HepG2 (cell line): Measurements from ENCODE around the gene YIPF5. TPM values are rescaled to one million over a fixed set of nuclear protein-coding genes. Genes with fewer than 3 reads are reported as not detected.

Source experiments
- ATAC-seq: fragments of 200-7000 bp; cut with Tn5 transposase; 3 replicates; pipeline ENCODE4 v1.9.1; 2020; ENCODE audit warnings: mild to moderate bottlenecking, moderate library complexity
- BruUV-seq: library from RNA; stranded (reverse); fragments of 400-500 nt; replicated peaks from 2 replicates; lab custom pipeline; 2021; lab: Mats Ljungman, UMichigan
- CTCF ChIA-PET: fragments of 300-600 bp; formaldehyde crosslinking; extraction: SDS; loops from one replicate; lab custom pipeline; 2021; ENCODE audit warnings: low total read pairs, inconsistent platforms, low intra/inter-chr PET ratio; lab: Yijun Ruan, JAX
- POLR2A ChIA-PET: fragments of 350-600 bp; sonication (Branson Sonifier 250); formaldehyde crosslinking; loops from one replicate; lab custom pipeline; 2020; ENCODE audit warnings: antibody characterized with exemption, inconsistent platforms; lab: Yijun Ruan, JAX
- DNase-seq: peaks from one replicate; pipeline ENCODE4 v3.0.0-alpha.2; 2015; ENCODE audit warnings: low spot score
- FAIRE-seq: peaks from 3 replicates; lab custom pipeline; 2011; peaks lifted over from hg19 to GRCh38; lab: Jason Lieb, UNC
- H2AFZ ChIP-seq: one replicate; pipeline ENCODE4 v1.6.1; 2011; ENCODE audit warnings: low read length, inconsistent platforms
- H3K27ac ChIP-seq: fragments of 300-600 bp; 3 replicates; pipeline ENCODE4 v1.8.0; 2011; ENCODE audit warnings: mixed run types, mild to moderate bottlenecking, mixed read lengths, low read length, inconsistent platforms; ENCODE audit not compliant: insufficient read depth; ENCODE audit errors: extremely low read length
- H3K27me3 ChIP-seq, 2 experiments: fragments of 200-600 bp in 1 of 2; 2 replicates in 1 of 2; 3 replicates in 1 of 2; pipeline versions ENCODE4 v1.6.0 to v1.8.0; 2011; ENCODE audit warnings: low read length in 2 of 2, mild to moderate bottlenecking in 2 of 2, moderate library complexity in 2 of 2, inconsistent platforms in 1 of 2; ENCODE audit not compliant: insufficient read depth in 2 of 2, control insufficient read depth in 1 of 2
- H3K36me3 ChIP-seq, 2 experiments: fragments of 200-600 bp in 1 of 2; replicated peaks in 1 of 2; 2 replicates in 1 of 2; 3 replicates in 1 of 2; pipeline versions ENCODE4 v1.5.1 to v1.8.0; 2011; ENCODE audit warnings: low read length in 2 of 2, inconsistent platforms in 1 of 2; ENCODE audit not compliant: insufficient read depth in 2 of 2, control insufficient read depth in 1 of 2
- H3K4me1 ChIP-seq: 2 replicates; pipeline ENCODE4 v1.5.1; 2012; ENCODE audit warnings: low read length, inconsistent platforms; ENCODE audit not compliant: insufficient read depth
- H3K4me2 ChIP-seq: 2 replicates; pipeline ENCODE4 v1.6.0; 2011; ENCODE audit warnings: low read depth, low read length, inconsistent platforms
- H3K4me3 ChIP-seq, 3 experiments: fragments of 200-600 bp in 1 of 3; sonication (generic), shearing (Covaris generic) in 1 of 3; replicated peaks in 1 of 3; 2 replicates each; pipeline ENCODE4 v1.5.1; 2011 to 2016; ENCODE audit warnings: low read length in 3 of 3, inconsistent platforms in 2 of 3, low read depth in 2 of 3, mild to moderate bottlenecking in 2 of 3, control low read depth in 1 of 3, mixed read lengths in 1 of 3; ENCODE audit not compliant: insufficient read depth in 1 of 3
- H3K79me2 ChIP-seq: one replicate; pipeline ENCODE4 v1.6.1; 2011; ENCODE audit warnings: low read length, inconsistent platforms; ENCODE audit not compliant: insufficient read depth
- H3K9ac ChIP-seq: 2 replicates; pipeline ENCODE4 v1.6.0; 2011; ENCODE audit warnings: mild to moderate bottlenecking, low read depth, low read length, inconsistent platforms; ENCODE audit not compliant: insufficient read depth
- H3K9me3 ChIP-seq: 2 replicates; pipeline ENCODE4 v1.5.1; 2012; ENCODE audit warnings: mild to moderate bottlenecking, low read length
- H4K20me1 ChIP-seq: 2 replicates; pipeline ENCODE4 v1.6.0; 2011; ENCODE audit warnings: inconsistent platforms, mild to moderate bottlenecking, low read length, moderate library complexity; ENCODE audit not compliant: insufficient read depth
- AKAP8 ChIP-seq: sonication (generic); formaldehyde crosslinking; IDR thresholded peaks from 2 replicates; pipeline ENCODE4 v1.5.1; 2020; ENCODE audit warnings: mild to moderate bottlenecking, missing genetic modification reagents
- CCDC6 ChIP-seq: sonication (generic); formaldehyde crosslinking; IDR thresholded peaks from 2 replicates; pipeline ENCODE4 v1.8.1; 2022; ENCODE audit warnings: mild to moderate bottlenecking, missing genetic modification reagents, moderate library complexity
- ESRRA ChIP-seq: sonication (generic); formaldehyde crosslinking; IDR thresholded peaks from 2 replicates; pipeline ENCODE4 v1.5.1; 2020; ENCODE audit warnings: mild to moderate bottlenecking, low read depth, missing genetic modification reagents
- GATAD2A ChIP-seq: IDR thresholded peaks from 2 replicates; pipeline ENCODE4 v1.6.1; 2016
- MAFF ChIP-seq: IDR thresholded peaks from 2 replicates; pipeline ENCODE4 v1.6.1; 2011; ENCODE audit warnings: low read depth, low read length, improper control_type of control experiment
- MAFK ChIP-seq, 2 experiments: IDR thresholded peaks in 1 of 2; conservative IDR thresholded peaks in 1 of 2; 2 replicates each; pipeline ENCODE4 v1.6.1; 2011; ENCODE audit warnings: improper control_type of control experiment in 2 of 2, low read length in 2 of 2
- RBFOX2 ChIP-seq: fragments of 200-400 bp; formaldehyde crosslinking; IDR thresholded peaks from 2 replicates; pipeline ENCODE4 v1.6.1; 2017; ENCODE audit warnings: low read depth, mild to moderate bottlenecking, low read length
- RBM39 ChIP-seq: fragments of 200-400 bp; formaldehyde crosslinking; IDR thresholded peaks from one replicate; pipeline ENCODE4 v1.6.1; 2018; ENCODE audit warnings: antibody characterized with exemption, mild to moderate bottlenecking, low read depth, low read length; ENCODE audit not compliant: poor library complexity, severe bottlenecking
- XBP1 ChIP-seq: sonication (generic); formaldehyde crosslinking; IDR thresholded peaks from 2 replicates; pipeline ENCODE4 v1.5.0; 2020; ENCODE audit warnings: missing genetic modification reagents
- ZNF234 ChIP-seq: sonication (generic); formaldehyde crosslinking; conservative IDR thresholded peaks from 2 replicates; pipeline ENCODE4 v1.5.1; 2020; ENCODE audit warnings: mild to moderate bottlenecking, missing genetic modification reagents
- ZNF451 ChIP-seq: sonication (generic); formaldehyde crosslinking; IDR thresholded peaks from 2 replicates; pipeline ENCODE4 v1.5.0; 2020; ENCODE audit warnings: mild to moderate bottlenecking, missing genetic modification reagents
- ZNF530 ChIP-seq: sonication (generic); formaldehyde crosslinking; IDR thresholded peaks from 2 replicates; pipeline ENCODE4 v1.5.0; 2020; ENCODE audit warnings: low read depth, mild to moderate bottlenecking, missing genetic modification reagents
- ZNF556 ChIP-seq: sonication (generic); formaldehyde crosslinking; IDR thresholded peaks from 2 replicates; pipeline ENCODE4 v1.4.0; 2020; ENCODE audit warnings: mild to moderate bottlenecking, missing genetic modification reagents, borderline replicate concordance
- WGBS: methylation state at CpG from one replicate; pipeline ENCODE4 v1.1.6; 2017; ENCODE audit warnings: low lambda C conversion rate; 5-methylcytosine and 5-hydroxymethylcytosine counted together
- in situ Hi-C: cut with HindIII; loops from 2 replicates; pipeline ENCODE4 v1.10.0; 2017; ENCODE audit warnings: low pct_unique_long_range_greater_than_20kb; ENCODE audit not compliant: extremely low pct_ligation_motif_present
- intact Hi-C: fragments of 100-400 bp; cut with micrococcal nuclease; formaldehyde crosslinking; loops from one replicate; pipeline ENCODE4 v1.10.0; 2022; ENCODE audit not compliant: unreplicated experiment
- polyA plus RNA-seq, 8 experiments: library from polyadenylated mRNA; depleted of rRNA in 3 of 8; stranded (reverse) in 7 of 8; unstranded in 1 of 8; fragments of >200 nt; fragmentation: Illumina TruSeq in 4 of 8; extraction: Trizol in 4 of 8; gene quantifications; 2 replicates each; pipeline versions ENCODE4 v1.2.1 to v1.2.3, GENCODE V29; 2011 to 2016; ENCODE audit warnings: low read depth in 4 of 8, missing spikeins in 1 of 8, mixed read lengths in 1 of 8; ENCODE audit not compliant: insufficient read depth in 1 of 8
- total RNA-seq, 5 experiments: library from RNA; depleted of rRNA; stranded (reverse); fragments of >200 nt; fragmentation: Illumina TruSeq; extraction: Trizol; gene quantifications; 2 replicates each; pipeline ENCODE4 v1.2.3, GENCODE V29; 2016; ENCODE audit warnings: low read depth in 1 of 5
- TF ChIP-seq, protein P1 (sequence below): sonication (generic); formaldehyde crosslinking; IDR thresholded peaks from 2 replicates; pipeline ENCODE4 v1.4.0; 2020; ENCODE audit warnings: missing genetic modification reagents

YIPF5 gene
- total and polyA plus RNA-seq, 2 of the 13 experiments (the other 11 are each of a cell fraction or from before 2014, with no cell fraction given): 61.4 to 73.6 TPM

DNA sequence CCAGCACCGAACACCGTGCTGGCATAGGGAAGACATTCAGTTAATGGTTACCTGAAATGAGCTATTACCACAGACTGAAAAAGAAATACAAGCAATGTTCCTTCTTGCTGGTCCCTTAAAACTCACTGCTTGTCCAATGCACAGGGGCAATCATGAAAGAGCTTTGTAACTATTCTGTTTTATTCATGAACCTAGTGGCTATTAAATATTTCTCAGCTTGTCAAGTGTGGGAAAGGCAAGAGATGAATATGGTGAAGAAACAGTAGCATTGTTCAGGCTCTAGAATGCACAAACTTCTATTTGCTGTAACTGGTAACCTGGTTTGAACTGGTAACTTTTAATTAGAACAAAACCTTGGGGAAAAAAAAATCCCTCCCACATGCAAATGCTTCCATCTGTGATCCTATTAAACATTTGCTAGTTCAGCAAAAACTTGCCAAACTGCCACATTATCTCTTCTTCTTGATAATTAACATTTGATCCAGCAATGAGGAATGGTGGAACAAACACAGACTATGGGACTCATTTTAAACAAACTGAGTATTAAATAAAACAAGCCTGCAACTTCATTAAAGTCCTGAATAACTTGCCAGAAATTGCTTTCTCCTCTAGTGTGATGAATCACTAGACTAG lies 36.1 kb downstream of the YIPF5 start:
- intact Hi-C loops (no loop called here), in situ Hi-C loops (no loop called here)
- H3K9me3 ChIP-seq: no peaks in the 10 kb centered on the region
- DNase-seq (no peak), FAIRE-seq (no peak), ATAC-seq (no peak)
- 0 out of 5 replicates have a peak, but pooled peaks cover 0 to 4% of the 10 kb centered on the region in 2 experiments for H3K27me3 ChIP-seq
- 0% methylated on average over 2 of the region's 2 CpGs for WGBS
- BruUV-seq: no TSS peak
- no peak overlapping the region for H3K9ac ChIP-seq
- H3K4me2 ChIP-seq: no peak overlapping the region
- ChIA-PET POLR2A (no interaction called here), CTCF (no interaction called here)
- no peaks in the 10 kb centered on the region for H4K20me1 ChIP-seq
- no peaks in the 10 kb centered on the region for H3K36me3 ChIP-seq
- no peak overlapping the region for H3K27ac ChIP-seq
- TF ChIP-seq ZNF530 (CRISPR knock-in tag) (no peak), XBP1 (CRISPR knock-in tag) (no peak), MAFK (conservative IDR thresholded peaks at IDR 0.05 in 1 of 2, IDR thresholded peaks at IDR 0.05 in 1 of 2; ENCODE audit: low read length in 2 of 2) (peak in 1 of 2 experiments; percentile 61; a peak in 2 of 4 replicates), RBM39 (no peak), MAFF (0 out of 2 replicates have a peak, but pooled peaks have one; percentile 20)
- H3K4me1 ChIP-seq: no peaks in the 10 kb centered on the region
- H3K4me3 ChIP-seq: no peak overlapping the region
- H3K79me2 ChIP-seq: no peaks in the 10 kb centered on the region
- H2AFZ ChIP-seq: no peak overlapping the region

DNA sequence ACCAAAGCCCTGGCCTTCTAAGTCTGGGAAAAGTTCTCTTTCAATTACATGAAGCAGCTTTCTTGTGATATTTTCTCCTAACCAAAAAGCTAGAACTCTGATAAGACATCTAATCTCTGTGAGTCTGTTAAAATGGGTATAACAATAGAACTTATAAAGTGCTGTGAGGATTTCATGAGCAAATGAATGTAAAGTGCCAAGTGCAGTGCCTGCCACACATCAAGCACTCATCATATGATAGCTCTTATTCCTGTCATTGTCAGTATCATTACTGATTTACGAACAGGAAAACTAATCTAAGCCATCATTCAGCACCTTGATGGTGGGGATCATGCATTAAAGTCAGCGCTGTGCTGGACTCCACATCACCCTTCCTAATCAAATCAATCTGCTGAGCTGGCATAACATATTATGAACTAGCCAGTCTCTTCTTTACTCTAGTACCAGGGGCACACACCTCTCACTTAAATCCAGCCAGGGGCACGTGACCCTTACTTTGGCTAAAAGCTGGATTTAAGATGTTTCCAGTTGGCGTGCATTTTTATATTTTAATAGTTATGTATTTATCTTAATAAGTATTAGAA lies 37.3 kb downstream of the YIPF5 start:
- H3K4me3 ChIP-seq: no peak overlapping the region
- TF ChIP-seq AKAP8 (CRISPR knock-in tag): no peak
- TF ChIP-seq, protein P1, sequence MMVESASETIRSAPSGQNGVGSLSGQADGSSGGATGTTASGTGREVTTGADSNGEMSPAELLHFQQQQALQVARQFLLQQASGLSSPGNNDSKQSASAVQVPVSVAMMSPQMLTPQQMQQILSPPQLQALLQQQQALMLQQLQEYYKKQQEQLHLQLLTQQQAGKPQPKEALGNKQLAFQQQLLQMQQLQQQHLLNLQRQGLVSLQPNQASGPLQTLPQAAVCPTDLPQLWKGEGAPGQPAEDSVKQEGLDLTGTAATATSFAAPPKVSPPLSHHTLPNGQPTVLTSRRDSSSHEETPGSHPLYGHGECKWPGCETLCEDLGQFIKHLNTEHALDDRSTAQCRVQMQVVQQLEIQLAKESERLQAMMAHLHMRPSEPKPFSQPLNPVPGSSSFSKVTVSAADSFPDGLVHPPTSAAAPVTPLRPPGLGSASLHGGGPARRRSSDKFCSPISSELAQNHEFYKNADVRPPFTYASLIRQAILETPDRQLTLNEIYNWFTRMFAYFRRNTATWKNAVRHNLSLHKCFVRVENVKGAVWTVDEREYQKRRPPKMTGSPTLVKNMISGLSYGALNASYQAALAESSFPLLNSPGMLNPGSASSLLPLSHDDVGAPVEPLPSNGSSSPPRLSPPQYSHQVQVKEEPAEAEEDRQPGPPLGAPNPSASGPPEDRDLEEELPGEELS (CRISPR knock-in tag): no peak
- TF ChIP-seq ZNF451 (CRISPR knock-in tag): no peak
- no peak for TF ChIP-seq ZNF234 (CRISPR knock-in tag)
- peak; percentile 35; the same call in 1 of the 2 replicates for TF ChIP-seq MAFF
- TF ChIP-seq ZNF556: no peak
- no peak for TF ChIP-seq RBFOX2
- no peak for TF ChIP-seq CCDC6
- TF ChIP-seq MAFK (conservative IDR thresholded peaks at IDR 0.05 in 1 of 2, IDR thresholded peaks at IDR 0.05 in 1 of 2; ENCODE audit: low read length in 2 of 2): peak in 1 of 2 experiments; percentile 66; a peak in 3 of 4 replicates
- TF ChIP-seq ESRRA (CRISPR knock-in tag): no peak
- no peak for TF ChIP-seq GATAD2A (CRISPR knock-in tag)

More for the DNA sequence above, 37.3 kb downstream of the YIPF5 start:
- FAIRE-seq: no peak
- Histone ChIP-seq H3K9me3 (no peaks in the 10 kb centered on the region), H3K36me3 (no peaks in the 10 kb centered on the region), H3K4me2 (no peak overlapping the region), H3K27me3 (0 out of 5 replicates have a peak, but pooled peaks cover 0 to 2% of the 10 kb centered on the region in 2 experiments), H3K79me2 (no peaks in the 10 kb centered on the region), H3K27ac (no peak overlapping the region), H3K4me1 (no peaks in the 10 kb centered on the region), H2AFZ (no peak overlapping the region), H4K20me1 (no peaks in the 10 kb centered on the region), H3K9ac (no peak overlapping the region)
- no peak for DNase-seq
- BruUV-seq: no TSS peak
- CTCF ChIA-PET: no interaction called here
- 0% methylated on average over 4 of the region's 4 CpGs for WGBS
- POLR2A ChIA-PET: no interaction called here
- in situ Hi-C loops (no loop called here), intact Hi-C loops (no loop called here)
- ATAC-seq: no peak
